Body of pancreas (tissue), 4 donors: ENCODE measurements around the gene TRPV3. TPM values are rescaled to one million over a fixed set of nuclear protein-coding genes. Genes with fewer than 3 reads are reported as not detected.

Experiments
- ATAC-seq: fragments of 150-250 bp; one replicate; pipeline ENCODE4 v1.9.1; 2016
- DNase-seq, 4 donors: peaks; one replicate each; pipeline ENCODE4 v3.0.0-alpha.2; 2019
- H3K27ac ChIP-seq, 4 donors: fragments of 200-600 bp; sonication (generic); 1 replicate in 3 of 4; 2 replicates in 1 of 4; pipeline versions ENCODE4 v1.5.1 to v1.6.1; 2016 to 2019; ENCODE audit warnings: mild to moderate bottlenecking in 1 of 4, mixed read lengths in 1 of 4, moderate library complexity in 1 of 4
- H3K27me3 ChIP-seq, 2 donors: fragments of 200-600 bp; sonication (generic); one replicate each; pipeline ENCODE4 v1.6.0; 2016; ENCODE audit warnings: mild to moderate bottlenecking in 1 of 2
- H3K36me3 ChIP-seq, 2 donors: fragments of 200-600 bp; sonication (generic); replicated peaks in 1 of 2; 2 replicates each; pipeline ENCODE4 v1.5.1; 2016; ENCODE audit warnings: low read depth in 2 of 2; ENCODE audit not compliant: insufficient read depth in 1 of 2
- H3K4me1 ChIP-seq: fragments of 200-600 bp; sonication (generic); one replicate; pipeline ENCODE4 v1.6.0; 2016
- H3K4me3 ChIP-seq, 2 donors: fragments of 200-600 bp; sonication (generic); 1 replicate in 1 of 2; 2 replicates in 1 of 2; pipeline ENCODE4 v1.5.1; 2016 to 2019
- H3K9me3 ChIP-seq, 3 donors: fragments of 200-600 bp; sonication (generic); 1 replicate in 2 of 3; 2 replicates in 1 of 3; pipeline ENCODE4 v1.5.1; 2016
- CTCF ChIP-seq, 7 experiments: fragments of 450-650 bp in 4 of 7; fragments of 200-600 bp in 3 of 7; sonication (generic) in 3 of 7; IDR thresholded peaks; one replicate each; pipeline ENCODE4 v1.5.1; 2016 to 2019; ENCODE audit warnings: antibody characterized with exemption in 7 of 7
- POLR2A ChIP-seq, 3 donors: fragments of 450-650 bp; IDR thresholded peaks; one replicate each; pipeline ENCODE4 v1.6.1; 2016; ENCODE audit warnings: antibody characterized with exemption in 3 of 3, mild to moderate bottlenecking in 2 of 3
- WGBS, 2 donors: methylation state at CpG; one replicate each; pipeline ENCODE4 v1.1.5; 2017; 5-methylcytosine and 5-hydroxymethylcytosine counted together
- intact Hi-C: fragments of 100-400 bp; cut with DNase I; formaldehyde crosslinking; loops from one replicate; pipeline ENCODE4 v1.15.1; 2023
- total RNA-seq, 2 donors: library from RNA; depleted of rRNA; stranded (reverse); fragments of >200 nt; gene quantifications; one replicate each; pipeline ENCODE4 v1.1.0, GENCODE V29; 2016

TRPV3 gene
- total RNA-seq, 2 donors from 2014 or later = 0.33 TPM; not detected in 1

GRCh38 chr17:3475812-3476610, 81.6 kb downstream of the TRPV3 start, which contains the start of gene ASPA:
ASPA (plus strand) TSS chr17:3475997; CDS start chr17:3476160, 163 bp downstream.
- intact Hi-C loops = no loop called here
- DNase-seq = no peak
- peak; percentile 51 for ATAC-seq
- WGBS, 2 donors = 19 to 24% methylated on average over 7 of the region's 7 CpGs
- peak within 1 kb of the TSS in 3 of 4 donors; percentile 34 to 41 (median 35) for H3K27ac ChIP-seq
- H3K9me3 ChIP-seq = no peaks in the 10 kb centered on the region
- H3K27me3 ChIP-seq = no peaks in the 10 kb centered on the region
- H3K4me1 ChIP-seq = peaks cover 16% of the 10 kb centered on the region
- no peak for TF ChIP-seq CTCF (IDR thresholded peaks at IDR 0.05)
- no peak for TF ChIP-seq POLR2A (IDR thresholded peaks at IDR 0.05)
- peak within 1 kb of the TSS in 1 of 2 donors; percentile 21 for H3K4me3 ChIP-seq
- H3K36me3 ChIP-seq = no peaks in the 10 kb centered on the region

DNA sequence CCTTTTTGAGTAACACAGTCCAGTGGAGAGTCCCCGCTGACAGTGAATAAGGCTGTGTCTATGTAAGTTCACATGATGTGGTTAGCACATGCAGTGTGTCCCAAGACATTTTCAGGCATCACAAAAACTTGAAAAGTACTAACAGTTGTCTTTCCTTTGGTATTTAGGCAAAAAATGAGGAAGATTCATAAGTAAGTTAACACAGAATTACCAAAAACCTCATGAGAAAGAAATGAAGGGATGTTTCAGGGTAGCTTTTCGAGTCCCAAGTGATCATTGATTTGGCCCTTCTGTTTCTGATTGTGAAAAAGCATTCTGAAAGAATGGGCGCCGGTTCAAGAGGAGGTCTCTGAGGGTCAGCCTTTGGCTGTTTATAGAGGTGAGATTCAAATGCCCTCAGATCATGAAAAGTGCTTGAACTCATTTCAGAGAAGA, 82.3 kb downstream of the TRPV3 start:
- H3K4me1 ChIP-seq = peaks cover 16% of the 10 kb centered on the region
- no peaks in the 10 kb centered on the region for H3K36me3 ChIP-seq
- WGBS, 2 donors = 82 to 88% methylated on average over 4 of the region's 4 CpGs
- H3K4me3 ChIP-seq = no peak overlapping the region
- no peaks in the 10 kb centered on the region for H3K27me3 ChIP-seq
- no peaks in the 10 kb centered on the region for H3K9me3 ChIP-seq
- ATAC-seq (no peak), DNase-seq (no peak)
- TF ChIP-seq CTCF (IDR thresholded peaks at IDR 0.05) = no peak
- no peak for TF ChIP-seq POLR2A (IDR thresholded peaks at IDR 0.05)
- H3K27ac ChIP-seq = peak overlapping the region in 2 of 4 donors; percentile 3 to 35
- intact Hi-C loops = no loop called here

- Histone ChIP-seq H3K9me3 (no peaks in the 10 kb centered on the region), H3K27ac (peak overlapping the region in 3 of 4 donors; percentile 3 to 36 (median 27)), H3K4me1 (peaks cover 16% of the 10 kb centered on the region), H3K4me3 (no peak overlapping the region), H3K36me3 (no peaks in the 10 kb centered on the region), H3K27me3 (no peaks in the 10 kb centered on the region)
- WGBS, 2 donors = 3 to 7% methylated on average over 3 of the region's 3 CpGs
- intact Hi-C loops = no loop called here
- TF ChIP-seq CTCF (IDR thresholded peaks at IDR 0.05) (no peak), POLR2A (IDR thresholded peaks at IDR 0.05) (no peak)
- ATAC-seq = peak; percentile 80
- no peak for DNase-seq
Measured at GRCh38 chr17:3474212-3474611, 83.4 kb downstream of the TRPV3 start.

GRCh38 chr17:3472137-3472536, 85.5 kb downstream of the TRPV3 start:
- Histone ChIP-seq H3K4me1 (peaks cover 16% of the 10 kb centered on the region), H3K9me3 (no peaks in the 10 kb centered on the region), H3K27me3 (no peaks in the 10 kb centered on the region), H3K36me3 (no peaks in the 10 kb centered on the region), H3K27ac (no peak overlapping the region), H3K4me3 (no peak overlapping the region)
- intact Hi-C loops = no loop called here
- DNase-seq = no peak
- TF ChIP-seq POLR2A (IDR thresholded peaks at IDR 0.05) = no peak
- no peak for TF ChIP-seq CTCF (IDR thresholded peaks at IDR 0.05)
- 90 to 95% methylated on average over 21 of the region's 21 CpGs for WGBS, 2 donors
- no peak for ATAC-seq
